ENCODE results near the gene KCNQ1.

KCNQ1 gene

GRCh38 chr11:2549080-2549479 lies 104.3 kb downstream of the KCNQ1 start:
- DNase-seq (ENCODE audit: low read depth), result no peak
- TF ChIP-seq, protein P1, sequence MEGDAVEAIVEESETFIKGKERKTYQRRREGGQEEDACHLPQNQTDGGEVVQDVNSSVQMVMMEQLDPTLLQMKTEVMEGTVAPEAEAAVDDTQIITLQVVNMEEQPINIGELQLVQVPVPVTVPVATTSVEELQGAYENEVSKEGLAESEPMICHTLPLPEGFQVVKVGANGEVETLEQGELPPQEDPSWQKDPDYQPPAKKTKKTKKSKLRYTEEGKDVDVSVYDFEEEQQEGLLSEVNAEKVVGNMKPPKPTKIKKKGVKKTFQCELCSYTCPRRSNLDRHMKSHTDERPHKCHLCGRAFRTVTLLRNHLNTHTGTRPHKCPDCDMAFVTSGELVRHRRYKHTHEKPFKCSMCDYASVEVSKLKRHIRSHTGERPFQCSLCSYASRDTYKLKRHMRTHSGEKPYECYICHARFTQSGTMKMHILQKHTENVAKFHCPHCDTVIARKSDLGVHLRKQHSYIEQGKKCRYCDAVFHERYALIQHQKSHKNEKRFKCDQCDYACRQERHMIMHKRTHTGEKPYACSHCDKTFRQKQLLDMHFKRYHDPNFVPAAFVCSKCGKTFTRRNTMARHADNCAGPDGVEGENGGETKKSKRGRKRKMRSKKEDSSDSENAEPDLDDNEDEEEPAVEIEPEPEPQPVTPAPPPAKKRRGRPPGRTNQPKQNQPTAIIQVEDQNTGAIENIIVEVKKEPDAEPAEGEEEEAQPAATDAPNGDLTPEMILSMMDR (IDR thresholded peaks at IDR 0.05; ENCODE audit: insufficient read depth, low read depth, low read length, missing control alignments), result no peak
- H3K4me3 ChIP-seq (ENCODE audit: low read length), result no peak overlapping the region

DNA sequence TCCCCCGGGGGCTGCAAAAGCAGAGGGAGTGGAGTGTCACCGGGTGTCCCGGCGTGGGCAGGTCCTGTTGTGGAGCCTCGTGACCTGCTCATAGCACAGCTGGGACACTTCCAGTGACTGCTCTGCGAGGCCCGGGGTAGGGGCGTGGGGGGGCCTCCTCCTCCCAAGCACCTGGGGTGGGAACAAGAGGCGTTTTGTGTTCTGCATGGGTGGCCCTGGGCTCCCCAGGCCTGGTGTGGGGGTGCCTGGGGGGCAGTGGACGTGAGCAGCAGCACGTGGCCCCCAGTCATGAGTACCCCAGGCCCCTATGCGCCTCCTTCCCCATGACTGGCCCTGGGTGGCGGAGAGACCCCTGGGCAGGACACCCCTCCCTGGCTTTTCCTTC lies 104.7 kb downstream of the KCNQ1 start:
- TF ChIP-seq, protein P1 (IDR thresholded peaks at IDR 0.05; ENCODE audit: insufficient read depth, low read depth, low read length, missing control alignments), result no peak
- no peak overlapping the region for H3K4me3 ChIP-seq (ENCODE audit: low read length)
- no peak for DNase-seq (ENCODE audit: low read depth)

DNA sequence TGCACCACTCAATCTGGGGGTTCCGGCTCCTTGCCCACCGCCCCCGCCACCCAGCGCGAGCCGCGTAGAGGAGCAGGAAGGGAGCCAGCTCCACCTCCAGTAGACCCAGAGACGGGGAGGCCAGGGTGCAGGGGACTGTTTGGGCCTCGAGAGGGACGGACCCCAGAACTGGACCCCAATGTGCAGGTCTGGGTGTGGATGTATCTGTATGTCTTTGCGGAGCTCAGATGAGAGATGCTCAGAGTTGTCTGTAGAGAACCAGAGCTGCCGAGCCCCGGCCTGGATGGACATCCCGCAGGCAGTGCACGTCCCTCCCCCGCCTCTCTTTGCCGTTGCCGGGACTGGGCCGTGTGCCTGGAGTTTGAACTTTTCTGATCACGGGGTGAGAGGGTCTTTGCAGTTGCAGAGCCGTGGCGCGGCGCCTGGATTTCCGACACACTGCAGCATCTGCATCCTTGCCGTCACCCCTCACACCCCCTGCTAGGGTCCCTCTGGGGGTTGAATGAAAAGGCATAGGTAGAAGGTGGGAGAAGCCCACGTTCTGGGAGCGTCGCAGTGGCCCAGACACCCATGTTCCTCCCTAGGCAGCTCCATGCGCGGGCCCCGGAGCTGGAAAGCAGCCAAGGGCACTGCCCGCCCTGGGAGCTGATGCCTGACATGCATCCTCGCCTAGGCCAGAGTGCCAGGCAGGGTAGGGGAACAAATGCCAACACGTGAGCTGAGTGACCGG lies 105.2 kb downstream of the KCNQ1 start:
- no peak for DNase-seq (ENCODE audit: low read depth)
- TF ChIP-seq, protein P1 (IDR thresholded peaks at IDR 0.05; ENCODE audit: insufficient read depth, low read depth, low read length, missing control alignments), result no peak

GRCh38 chr11:2550606-2550970 lies 105.8 kb downstream of the KCNQ1 start:
- TF ChIP-seq, protein P1 (IDR thresholded peaks at IDR 0.05; ENCODE audit: insufficient read depth, low read depth, low read length, missing control alignments), result no peak
- DNase-seq (ENCODE audit: low read depth), result no peak

More for the DNA sequence above, 105.2 kb downstream of the KCNQ1 start:
- no peak overlapping the region for H3K4me3 ChIP-seq (ENCODE audit: low read length)

GRCh38 chr11:2551131-2551530 lies 106.3 kb downstream of the KCNQ1 start:
- TF ChIP-seq, protein P1 (IDR thresholded peaks at IDR 0.05; ENCODE audit: insufficient read depth, low read depth, low read length, missing control alignments), result no peak
- DNase-seq (ENCODE audit: low read depth), result no peak
- no peak overlapping the region for H3K4me3 ChIP-seq (ENCODE audit: low read length)

More at GRCh38 chr11:2550606-2550970, 105.8 kb downstream of the KCNQ1 start:
- H3K4me3 ChIP-seq (ENCODE audit: low read length), result no peak overlapping the region

DNA sequence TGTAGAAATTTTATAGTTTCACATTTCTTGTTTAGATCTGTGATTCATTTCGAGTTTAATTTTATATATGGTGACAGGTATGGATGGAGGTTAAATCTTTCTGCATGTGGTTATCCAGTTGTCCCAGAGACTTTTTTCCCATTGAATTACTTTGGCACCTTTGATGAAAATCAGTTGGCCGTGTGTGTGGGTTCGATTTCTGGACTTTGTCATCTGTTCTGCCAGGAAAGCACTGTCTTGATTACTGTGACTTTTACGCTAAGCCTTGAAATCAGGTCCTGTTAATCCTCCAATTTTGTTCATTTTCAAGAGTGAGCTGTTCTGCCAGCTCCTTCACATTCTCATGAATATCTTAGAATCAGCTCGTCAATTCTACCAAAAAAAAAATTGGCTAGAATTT lies 107.4 kb downstream of the KCNQ1 start:
- no peak overlapping the region for H3K4me3 ChIP-seq (ENCODE audit: low read length)
- TF ChIP-seq, protein P1 (IDR thresholded peaks at IDR 0.05; ENCODE audit: insufficient read depth, low read depth, low read length, missing control alignments), result no peak
- no peak for DNase-seq (ENCODE audit: low read depth)

- DNase-seq (ENCODE audit: low read depth), result no peak
- TF ChIP-seq, protein P1 (IDR thresholded peaks at IDR 0.05; ENCODE audit: insufficient read depth, low read depth, low read length, missing control alignments), result no peak
- no peak overlapping the region for H3K4me3 ChIP-seq (ENCODE audit: low read length)
These were observed 108.4 kb downstream of the KCNQ1 start for GRCh38 chr11:2553198-2553597.

Measured in epithelial cell of esophagus (primary cell).